ENCODE data around the gene MARCO. TPM values are rescaled to one million over a fixed set of nuclear protein-coding genes. Genes with fewer than 3 reads are reported as not detected.

Gene MARCO
- total and polyA plus RNA-seq, 4 donors = 21.8 to 113 (median 61.6) TPM

DNA sequence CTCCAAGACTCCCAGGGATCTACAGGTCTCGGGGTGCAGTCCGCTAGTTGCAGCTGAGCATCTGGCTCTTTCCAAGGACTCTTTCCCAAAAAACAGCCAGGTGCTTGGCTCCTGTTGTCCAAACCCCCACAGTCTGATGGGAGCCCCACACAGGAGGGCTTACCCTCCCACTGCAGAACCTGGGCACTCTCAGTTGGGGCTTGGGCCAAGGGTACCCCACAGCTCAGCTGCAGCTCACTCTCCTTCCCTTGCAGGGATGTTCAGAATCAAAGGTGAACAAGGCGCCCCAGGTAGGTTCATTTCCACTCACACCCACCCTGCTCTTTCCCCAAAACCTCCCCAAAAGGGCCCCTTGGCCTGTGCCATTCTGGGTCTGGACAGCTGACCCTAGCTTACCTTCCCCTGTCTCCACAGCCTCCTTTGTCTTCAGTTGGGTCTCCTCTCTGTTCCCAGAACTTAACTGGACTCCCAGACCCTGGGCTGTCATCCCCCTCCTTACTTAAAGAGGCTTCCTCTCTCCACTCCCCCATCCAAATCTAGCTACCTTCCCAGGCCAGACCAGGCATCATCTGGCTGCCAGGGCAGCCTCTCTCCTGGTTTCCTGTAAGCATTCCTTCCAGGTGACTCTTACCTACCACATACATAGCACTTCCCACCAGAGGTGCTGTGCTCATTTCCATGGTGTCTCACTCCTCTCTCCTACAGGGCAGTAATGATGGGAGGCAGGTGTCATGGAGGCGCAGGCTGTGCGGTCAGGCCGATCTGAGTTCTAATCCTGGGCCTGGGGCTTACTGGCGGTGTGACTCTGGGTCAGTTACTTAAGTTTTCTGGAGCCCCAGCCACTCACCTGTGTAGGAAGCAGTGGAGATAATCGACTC, 29.5 kb downstream of the MARCO start (continued):
- TF ChIP-seq, protein P1, sequence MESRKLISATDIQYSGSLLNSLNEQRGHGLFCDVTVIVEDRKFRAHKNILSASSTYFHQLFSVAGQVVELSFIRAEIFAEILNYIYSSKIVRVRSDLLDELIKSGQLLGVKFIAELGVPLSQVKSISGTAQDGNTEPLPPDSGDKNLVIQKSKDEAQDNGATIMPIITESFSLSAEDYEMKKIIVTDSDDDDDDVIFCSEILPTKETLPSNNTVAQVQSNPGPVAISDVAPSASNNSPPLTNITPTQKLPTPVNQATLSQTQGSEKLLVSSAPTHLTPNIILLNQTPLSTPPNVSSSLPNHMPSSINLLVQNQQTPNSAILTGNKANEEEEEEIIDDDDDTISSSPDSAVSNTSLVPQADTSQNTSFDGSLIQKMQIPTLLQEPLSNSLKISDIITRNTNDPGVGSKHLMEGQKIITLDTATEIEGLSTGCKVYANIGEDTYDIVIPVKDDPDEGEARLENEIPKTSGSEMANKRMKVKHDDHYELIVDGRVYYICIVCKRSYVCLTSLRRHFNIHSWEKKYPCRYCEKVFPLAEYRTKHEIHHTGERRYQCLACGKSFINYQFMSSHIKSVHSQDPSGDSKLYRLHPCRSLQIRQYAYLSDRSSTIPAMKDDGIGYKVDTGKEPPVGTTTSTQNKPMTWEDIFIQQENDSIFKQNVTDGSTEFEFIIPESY (IDR thresholded peaks at IDR 0.05) = no peak
- TF ChIP-seq GABPA (IDR thresholded peaks at IDR 0.05 in 1 of 2, conservative IDR thresholded peaks at IDR 0.05 in 1 of 2) (no peak), EGR1 (IDR thresholded peaks at IDR 0.05; ENCODE audit: low read depth in 2 of 2) (no peak), JUND (IDR thresholded peaks at IDR 0.05) (no peak), SP1 (IDR thresholded peaks at IDR 0.05) (no peak), FOXA1 (IDR thresholded peaks at IDR 0.05) (no peak)

DNA sequence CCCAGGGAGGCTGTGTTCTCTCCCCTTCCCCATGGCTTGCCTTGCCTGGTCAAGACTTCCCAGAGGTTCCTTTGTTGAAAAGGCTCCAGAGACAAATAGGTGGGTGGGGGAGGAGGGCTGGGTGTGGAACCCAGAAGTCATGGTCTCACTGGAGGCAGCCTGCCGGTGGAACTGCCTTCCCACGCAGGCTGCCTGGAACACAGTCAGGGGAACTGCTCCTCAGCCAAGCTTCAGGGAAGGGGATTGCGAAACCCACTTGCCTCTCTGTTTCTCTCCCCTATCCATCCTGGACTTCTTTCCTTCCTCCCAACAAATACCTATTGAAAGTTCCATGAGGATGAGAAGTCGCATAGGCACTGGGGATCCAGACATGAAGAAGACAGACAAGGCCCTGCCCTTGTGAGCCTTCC, 31.6 kb downstream of the MARCO start:
- Histone ChIP-seq H3K9ac (ENCODE audit: low read depth in 1 of 2, low read length in 2 of 2) (no peak overlapping the region), H3K36me3 (ENCODE audit: control insufficient read depth in 4 of 4, insufficient read depth in 3 of 4, low read depth in 1 of 4, low read length in 3 of 4) (no peaks in the 10 kb centered on the region), H3K27me3 (ENCODE audit: control insufficient read depth in 4 of 4, insufficient read depth in 4 of 4, low read length in 3 of 4) (peaks cover 0 to 5% (median 0%) of the 10 kb centered on the region in 4 donors), H3K9me3 (ENCODE audit: control insufficient read depth in 4 of 4, low read length in 3 of 4) (peaks cover 0 to 6% (median 4%) of the 10 kb centered on the region in 4 donors), H3K4me1 (ENCODE audit: control insufficient read depth in 4 of 4, insufficient read depth in 4 of 4, low read length in 3 of 4) (no peaks in the 10 kb centered on the region), H3K4me3 (ENCODE audit: low read depth in 1 of 3, low read length in 3 of 3) (no peak overlapping the region), H3K27ac (ENCODE audit: low read depth in 1 of 2, low read length in 2 of 2) (no peak overlapping the region)
- 59% methylated on average over 4 of the region's 4 CpGs for WGBS
- DNase-seq (ENCODE audit: low spot score) = peak; percentile 13
- TF ChIP-seq EGR1 (IDR thresholded peaks at IDR 0.05; ENCODE audit: low read depth in 2 of 2) (no peak), SP1 (IDR thresholded peaks at IDR 0.05) (no peak), FOXA1 (IDR thresholded peaks at IDR 0.05) (no peak), TAF1 (conservative IDR thresholded peaks at IDR 0.05) (no peak), FOXA2 (IDR thresholded peaks at IDR 0.05) (no peak), NR2F2 (IDR thresholded peaks at IDR 0.05) (no peak), HNF4G (IDR thresholded peaks at IDR 0.05) (no peak), RAD21 (IDR thresholded peaks at IDR 0.05) (no peak), RXRA (IDR thresholded peaks at IDR 0.05) (no peak), GABPA (IDR thresholded peaks at IDR 0.05 in 1 of 2, conservative IDR thresholded peaks at IDR 0.05 in 1 of 2) (no peak)
- TF ChIP-seq, protein P1 (IDR thresholded peaks at IDR 0.05) = no peak
- TF ChIP-seq, protein P2, sequence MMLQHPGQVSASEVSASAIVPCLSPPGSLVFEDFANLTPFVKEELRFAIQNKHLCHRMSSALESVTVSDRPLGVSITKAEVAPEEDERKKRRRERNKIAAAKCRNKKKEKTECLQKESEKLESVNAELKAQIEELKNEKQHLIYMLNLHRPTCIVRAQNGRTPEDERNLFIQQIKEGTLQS (IDR thresholded peaks at IDR 0.05) = no peak
- TF ChIP-seq, protein P3, sequence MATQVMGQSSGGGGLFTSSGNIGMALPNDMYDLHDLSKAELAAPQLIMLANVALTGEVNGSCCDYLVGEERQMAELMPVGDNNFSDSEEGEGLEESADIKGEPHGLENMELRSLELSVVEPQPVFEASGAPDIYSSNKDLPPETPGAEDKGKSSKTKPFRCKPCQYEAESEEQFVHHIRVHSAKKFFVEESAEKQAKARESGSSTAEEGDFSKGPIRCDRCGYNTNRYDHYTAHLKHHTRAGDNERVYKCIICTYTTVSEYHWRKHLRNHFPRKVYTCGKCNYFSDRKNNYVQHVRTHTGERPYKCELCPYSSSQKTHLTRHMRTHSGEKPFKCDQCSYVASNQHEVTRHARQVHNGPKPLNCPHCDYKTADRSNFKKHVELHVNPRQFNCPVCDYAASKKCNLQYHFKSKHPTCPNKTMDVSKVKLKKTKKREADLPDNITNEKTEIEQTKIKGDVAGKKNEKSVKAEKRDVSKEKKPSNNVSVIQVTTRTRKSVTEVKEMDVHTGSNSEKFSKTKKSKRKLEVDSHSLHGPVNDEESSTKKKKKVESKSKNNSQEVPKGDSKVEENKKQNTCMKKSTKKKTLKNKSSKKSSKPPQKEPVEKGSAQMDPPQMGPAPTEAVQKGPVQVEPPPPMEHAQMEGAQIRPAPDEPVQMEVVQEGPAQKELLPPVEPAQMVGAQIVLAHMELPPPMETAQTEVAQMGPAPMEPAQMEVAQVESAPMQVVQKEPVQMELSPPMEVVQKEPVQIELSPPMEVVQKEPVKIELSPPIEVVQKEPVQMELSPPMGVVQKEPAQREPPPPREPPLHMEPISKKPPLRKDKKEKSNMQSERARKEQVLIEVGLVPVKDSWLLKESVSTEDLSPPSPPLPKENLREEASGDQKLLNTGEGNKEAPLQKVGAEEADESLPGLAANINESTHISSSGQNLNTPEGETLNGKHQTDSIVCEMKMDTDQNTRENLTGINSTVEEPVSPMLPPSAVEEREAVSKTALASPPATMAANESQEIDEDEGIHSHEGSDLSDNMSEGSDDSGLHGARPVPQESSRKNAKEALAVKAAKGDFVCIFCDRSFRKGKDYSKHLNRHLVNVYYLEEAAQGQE (IDR thresholded peaks at IDR 0.05) = no peak
- TF ChIP-seq, protein P4, sequence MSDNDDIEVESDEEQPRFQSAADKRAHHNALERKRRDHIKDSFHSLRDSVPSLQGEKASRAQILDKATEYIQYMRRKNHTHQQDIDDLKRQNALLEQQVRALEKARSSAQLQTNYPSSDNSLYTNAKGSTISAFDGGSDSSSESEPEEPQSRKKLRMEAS (IDR thresholded peaks at IDR 0.05) = no peak
